ENCODE data around the gene TRHDE. TPM values are rescaled to one million over a fixed set of nuclear protein-coding genes. Genes with fewer than 3 reads are reported as not detected.

The TRHDE gene
- total RNA-seq, 1 experiment from 2014 or later = 16.5 TPM

GRCh38 chr12:72272731-72273498 is 745 bp downstream of the TRHDE start:
- Histone ChIP-seq H3K36me3 (ENCODE audit: low read depth, low read length) (no peaks in the 10 kb centered on the region), H3K4me2 (ENCODE audit: low read length) (peak overlapping the region; percentile 82), H3K4me1 (ENCODE audit: insufficient read depth, low read length) (peaks cover 52% of the 10 kb centered on the region), H3K9me2 (replicated peaks; ENCODE audit: low read length) (no peaks in the 10 kb centered on the region), H3K9me3 (ENCODE audit: low read length) (no peaks in the 10 kb centered on the region), H2AFZ (ENCODE audit: low read length) (peak overlapping the region; percentile 82), H3K27ac (ENCODE audit: low read length) (peak overlapping the region; percentile 63), H3K4me3 (ENCODE audit: low read length) (peak overlapping the region; percentile 98), H3K9ac (ENCODE audit: low read length) (peak overlapping the region; percentile 79), H3K27me3 (ENCODE audit: low read length) (no peaks in the 10 kb centered on the region), H3K79me2 (ENCODE audit: low read length) (peaks cover 100% of the 10 kb centered on the region), H3F3A (ENCODE audit: low read length, unreplicated experiment) (no peaks in the 10 kb centered on the region), H4K20me1 (ENCODE audit: low read length) (no peaks in the 10 kb centered on the region)
- ATAC-seq = peak; percentile 1
- no TSS peak for BruUV-seq (replicated peaks)
- DNase-seq = peak; percentile 21
- ChIA-PET CTCF (no interaction called here), POLR2A (ENCODE audit: unreplicated experiment) (interaction anchor here (0.6 kb wide), 2 partner anchors 14 to 20 kb away, joined by 4 to 6 read pairs; no protein-coding TSS in a partner anchor)
- intact Hi-C loops (cut with micrococcal nuclease) = loop anchor here (1.0 kb wide), 1 partner anchor 23 kb away; no protein-coding TSS in a partner anchor
- TF ChIP-seq, protein P1, sequence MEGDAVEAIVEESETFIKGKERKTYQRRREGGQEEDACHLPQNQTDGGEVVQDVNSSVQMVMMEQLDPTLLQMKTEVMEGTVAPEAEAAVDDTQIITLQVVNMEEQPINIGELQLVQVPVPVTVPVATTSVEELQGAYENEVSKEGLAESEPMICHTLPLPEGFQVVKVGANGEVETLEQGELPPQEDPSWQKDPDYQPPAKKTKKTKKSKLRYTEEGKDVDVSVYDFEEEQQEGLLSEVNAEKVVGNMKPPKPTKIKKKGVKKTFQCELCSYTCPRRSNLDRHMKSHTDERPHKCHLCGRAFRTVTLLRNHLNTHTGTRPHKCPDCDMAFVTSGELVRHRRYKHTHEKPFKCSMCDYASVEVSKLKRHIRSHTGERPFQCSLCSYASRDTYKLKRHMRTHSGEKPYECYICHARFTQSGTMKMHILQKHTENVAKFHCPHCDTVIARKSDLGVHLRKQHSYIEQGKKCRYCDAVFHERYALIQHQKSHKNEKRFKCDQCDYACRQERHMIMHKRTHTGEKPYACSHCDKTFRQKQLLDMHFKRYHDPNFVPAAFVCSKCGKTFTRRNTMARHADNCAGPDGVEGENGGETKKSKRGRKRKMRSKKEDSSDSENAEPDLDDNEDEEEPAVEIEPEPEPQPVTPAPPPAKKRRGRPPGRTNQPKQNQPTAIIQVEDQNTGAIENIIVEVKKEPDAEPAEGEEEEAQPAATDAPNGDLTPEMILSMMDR (conservative IDR thresholded peaks at IDR 0.05; ENCODE audit: low read depth, low read length) = 0 out of 2 replicates have a peak, but pooled peaks have one; percentile 29
- TF ChIP-seq EZH2 (IDR thresholded peaks at IDR 0.05; ENCODE audit: low read length, unreplicated experiment) = no peak

DNA sequence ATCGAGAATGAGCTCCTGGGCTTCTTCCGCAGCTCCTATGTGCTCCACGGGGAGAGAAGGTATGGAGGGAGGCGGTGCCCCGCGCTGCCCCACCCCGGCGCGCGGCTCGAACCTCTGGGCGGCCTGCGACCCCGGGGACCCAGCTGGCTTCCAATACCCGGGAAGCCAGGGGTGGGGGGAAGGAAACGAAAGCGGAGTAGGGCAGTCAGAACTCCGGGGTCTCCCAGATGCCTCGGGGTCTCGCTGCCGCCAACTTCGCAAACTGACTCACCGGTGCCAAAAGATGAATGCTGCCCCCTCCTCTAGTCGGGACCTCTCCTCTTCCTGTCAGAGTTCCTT is 1.3 kb downstream of the TRHDE start:
- H3F3A ChIP-seq (ENCODE audit: low read length, unreplicated experiment) = no peaks in the 10 kb centered on the region
- H3K9me3 ChIP-seq (ENCODE audit: low read length) = no peaks in the 10 kb centered on the region
- no peaks in the 10 kb centered on the region for H3K36me3 ChIP-seq (ENCODE audit: low read depth, low read length)
- peak overlapping the region; percentile 98 for H3K4me3 ChIP-seq (ENCODE audit: low read length)
- peak overlapping the region; percentile 63 for H3K27ac ChIP-seq (ENCODE audit: low read length)
- peak; percentile 59 for DNase-seq
- no peaks in the 10 kb centered on the region for H4K20me1 ChIP-seq (ENCODE audit: low read length)
- H3K27me3 ChIP-seq (ENCODE audit: low read length) = no peaks in the 10 kb centered on the region
- peak; percentile 14 for ATAC-seq
- intact Hi-C loops (cut with micrococcal nuclease) = no loop called here
- H3K9ac ChIP-seq (ENCODE audit: low read length) = peak overlapping the region; percentile 79
- no TSS peak for BruUV-seq (replicated peaks)
- H3K79me2 ChIP-seq (ENCODE audit: low read length) = peaks cover 100% of the 10 kb centered on the region
- peak overlapping the region; percentile 82 for H3K4me2 ChIP-seq (ENCODE audit: low read length)
- peaks cover 53% of the 10 kb centered on the region for H3K4me1 ChIP-seq (ENCODE audit: insufficient read depth, low read length)
- ChIA-PET POLR2A (ENCODE audit: unreplicated experiment) (interaction anchor here (0.6 kb wide), 1 partner anchor 13 kb away, joined by 6 read pairs; no protein-coding TSS in a partner anchor), CTCF (interaction anchor here (0.6 kb wide), 1 partner anchor 12 kb away, joined by 3 read pairs; no protein-coding TSS in a partner anchor)
- TF ChIP-seq, protein P1 (conservative IDR thresholded peaks at IDR 0.05; ENCODE audit: low read depth, low read length) = no peak
- no peak for TF ChIP-seq EZH2 (IDR thresholded peaks at IDR 0.05; ENCODE audit: low read length, unreplicated experiment)
- no peak for TF ChIP-seq EZH2phosphoT487 (IDR thresholded peaks at IDR 0.05; ENCODE audit: borderline replicate concordance, low read length)
- no peaks in the 10 kb centered on the region for H3K9me2 ChIP-seq (replicated peaks; ENCODE audit: low read length)
- H2AFZ ChIP-seq (ENCODE audit: low read length) = peak overlapping the region; percentile 82
